Measurements from ENCODE around the gene FOLR3. TPM values are rescaled to one million over a fixed set of nuclear protein-coding genes. Genes with fewer than 3 reads are reported as not detected.

The FOLR3 gene
- polyA plus RNA-seq, 1 of the 3 experiments (the other 2 are of a cell fraction), result not detected

- no peaks in the 10 kb centered on the region for H4K20me1 ChIP-seq (ENCODE audit: insufficient read depth)
- H3K4me3 ChIP-seq (ENCODE audit: low read depth in 2 of 2, low read length in 1 of 2), result peak overlapping the region; percentile 88 to 89
- DNase-seq, result no peak
- peak overlapping the region; percentile 89 to 97; a peak in 3 of 4 replicates for H3K27ac ChIP-seq (ENCODE audit: low read depth in 2 of 2, low read length in 1 of 2)
- H3K9me2 ChIP-seq, result no peaks in the 10 kb centered on the region
- WGBS (ENCODE audit: low lambda C conversion rate), result 30% methylated on average over 4 of the region's 4 CpGs
- H3K27me3 ChIP-seq (ENCODE audit: insufficient read depth), result no peaks in the 10 kb centered on the region
- peaks cover 4 to 28% of the 10 kb centered on the region in 2 experiments; a peak in 2 of 4 replicates for H3K4me1 ChIP-seq (ENCODE audit: control insufficient read depth in 1 of 2, insufficient read depth in 2 of 2, low read depth in 1 of 2, low read length in 1 of 2)
- no peak overlapping the region for H2AFZ ChIP-seq (ENCODE audit: low read depth)
- peak overlapping the region; percentile 93 for H3K9ac ChIP-seq
- ChIA-PET CTCF (interaction anchor here (0.6 to 16.4 kb wide), 11 partner anchors 9 to 378 kb away, joined by 3 to 416 read pairs (median 5); partner anchors contain the start of gene CLPB), POLR2A (interaction anchor here (2.3 kb wide), 1 partner anchor 10 kb away, joined by 11 read pairs; the partner anchor contains the start of gene ANAPC15)
- no peaks in the 10 kb centered on the region for H3K9me3 ChIP-seq
- peaks cover 9 to 39% of the 10 kb centered on the region in 2 experiments for H3K36me3 ChIP-seq (replicated peaks in 1 of 2; ENCODE audit: control insufficient read depth in 1 of 2, insufficient read depth in 2 of 2, low read length in 1 of 2)
- H3K79me2 ChIP-seq (ENCODE audit: insufficient read depth), result peaks cover 42% of the 10 kb centered on the region
- peaks cover 9% of the 10 kb centered on the region for H3F3A ChIP-seq (replicated peaks; ENCODE audit: insufficient read depth)
- TF ChIP-seq RCOR1 (IDR thresholded peaks at IDR 0.05; ENCODE audit: low read length), result no peak
- TF ChIP-seq SMC3 (IDR thresholded peaks at IDR 0.05; ENCODE audit: low read depth, low read length), result no peak
- TF ChIP-seq JUND (IDR thresholded peaks at IDR 0.05), result no peak
- no peak for TF ChIP-seq TEAD4 (IDR thresholded peaks at IDR 0.05; ENCODE audit: borderline replicate concordance, insufficient read depth)
- TF ChIP-seq EP300 (IDR thresholded peaks at IDR 0.05; ENCODE audit: borderline replicate concordance in 1 of 2, low read depth in 1 of 2, low read length in 1 of 2), result no peak
- H3K4me2 ChIP-seq, result peak overlapping the region; percentile 96
These were observed 33.4 kb upstream of the FOLR3 start for GRCh38 chr11:72102162-72102561.

- WGBS (ENCODE audit: low lambda C conversion rate), result 0% methylated on average over 9 of the region's 9 CpGs
- peaks cover 4 to 35% of the 10 kb centered on the region in 2 experiments for H3K36me3 ChIP-seq (replicated peaks in 1 of 2; ENCODE audit: control insufficient read depth in 1 of 2, insufficient read depth in 2 of 2, low read length in 1 of 2)
- peak overlapping the region; percentile 88 to 89 for H3K4me3 ChIP-seq (ENCODE audit: low read depth in 2 of 2, low read length in 1 of 2)
- no peaks in the 10 kb centered on the region for H3K9me2 ChIP-seq
- peak overlapping the region; percentile 89 to 97 for H3K27ac ChIP-seq (ENCODE audit: low read depth in 2 of 2, low read length in 1 of 2)
- H3K4me1 ChIP-seq (ENCODE audit: control insufficient read depth in 1 of 2, insufficient read depth in 2 of 2, low read depth in 1 of 2, low read length in 1 of 2), result peaks cover 4 to 28% of the 10 kb centered on the region in 2 experiments; a peak in 2 of 4 replicates
- no peak for TF ChIP-seq TEAD4 (IDR thresholded peaks at IDR 0.05; ENCODE audit: borderline replicate concordance, insufficient read depth)
- no peaks in the 10 kb centered on the region for H4K20me1 ChIP-seq (ENCODE audit: insufficient read depth)
- peak overlapping the region; percentile 93 for H3K9ac ChIP-seq
- no peaks in the 10 kb centered on the region for H3K9me3 ChIP-seq
- ChIA-PET CTCF (interaction anchor here (0.9 to 16.4 kb wide), 9 partner anchors 12 to 331 kb away, joined by 3 to 416 read pairs (median 5); partner anchors contain the start of gene CLPB), POLR2A (interaction anchor here (2.3 kb wide), 1 partner anchor 10 kb away, joined by 11 read pairs; the partner anchor contains the start of gene ANAPC15)
- no peak for DNase-seq
- H2AFZ ChIP-seq (ENCODE audit: low read depth), result peak overlapping the region; percentile 48; the same call in 1 of the 2 replicates
- H3K27me3 ChIP-seq (ENCODE audit: insufficient read depth), result no peaks in the 10 kb centered on the region
- peaks cover 9% of the 10 kb centered on the region for H3F3A ChIP-seq (replicated peaks; ENCODE audit: insufficient read depth)
- peaks cover 42% of the 10 kb centered on the region for H3K79me2 ChIP-seq (ENCODE audit: insufficient read depth)
- peak overlapping the region; percentile 96 for H3K4me2 ChIP-seq
These were observed 32.9 kb upstream of the FOLR3 start for GRCh38 chr11:72102631-72102945.

DNA sequence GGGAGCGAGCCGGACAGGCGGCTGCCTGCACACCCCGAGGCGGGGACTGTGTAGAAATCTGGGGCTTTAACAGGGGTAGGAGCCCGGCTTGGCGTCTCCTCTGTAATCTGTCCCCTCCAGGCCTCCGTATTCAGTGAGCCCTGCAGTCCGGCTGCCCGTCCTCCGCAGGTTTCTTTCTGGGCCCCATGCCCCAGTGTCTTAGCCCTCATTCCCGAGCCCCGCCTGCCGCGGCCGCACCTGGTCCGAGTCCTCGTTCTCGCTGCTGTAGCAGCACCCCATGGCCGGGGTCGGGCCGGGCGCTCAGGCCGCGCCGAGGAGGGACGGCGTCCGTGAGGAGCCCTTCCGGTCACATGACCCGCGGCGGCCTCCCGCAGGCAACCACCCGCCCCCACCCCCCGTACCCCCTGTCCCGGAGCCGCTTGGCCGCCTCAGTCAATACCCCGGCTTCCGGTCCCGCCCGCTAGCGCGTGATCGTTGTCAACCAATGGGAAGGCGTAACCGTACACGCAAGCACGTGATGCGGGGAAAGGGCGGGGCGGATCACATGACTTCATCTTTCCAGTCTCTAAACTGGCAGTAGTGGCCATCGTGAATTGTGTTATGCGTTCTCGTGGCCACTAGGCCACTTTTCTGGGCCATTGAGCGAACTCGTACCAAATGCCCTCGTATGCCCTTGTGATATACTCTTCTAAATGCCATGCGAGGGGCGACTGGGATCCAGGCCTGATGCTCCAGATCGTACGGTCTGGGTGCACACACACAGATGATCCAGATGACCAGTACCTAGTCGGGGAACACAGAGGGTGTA lies 32.4 kb upstream of the FOLR3 start, which contains the start of gene LAMTOR1:
Gene LAMTOR1, minus strand, starts transcription at position 352 of the 808 bp plus-strand sequence. Its CDS starts 73 bp downstream, at position 279.
- peaks cover 3 to 29% of the 10 kb centered on the region in 2 experiments for H3K36me3 ChIP-seq (replicated peaks in 1 of 2; ENCODE audit: control insufficient read depth in 1 of 2, insufficient read depth in 2 of 2, low read length in 1 of 2)
- CTCF ChIA-PET, result interaction anchor here (0.8 to 16.4 kb wide), 9 partner anchors 12 to 331 kb away, joined by 3 to 416 read pairs (median 4); partner anchors contain the start of gene CLPB
- peak within 1 kb of the TSS; percentile 96 for H3K4me2 ChIP-seq
- H3K79me2 ChIP-seq (ENCODE audit: insufficient read depth), result peaks cover 42% of the 10 kb centered on the region
- peak; percentile 98 for DNase-seq
- WGBS (ENCODE audit: low lambda C conversion rate), result 17% methylated on average over 25 of the region's 64 CpGs
- POLR2A ChIA-PET, result interaction anchor here (0.7 to 2.3 kb wide), 2 partner anchors 9 to 67 kb away, joined by 3 to 11 read pairs; partner anchors contain the start of gene ANAPC15
- H3K9me3 ChIP-seq, result no peaks in the 10 kb centered on the region
- no peaks in the 10 kb centered on the region for H3K27me3 ChIP-seq (ENCODE audit: insufficient read depth)
- no peaks in the 10 kb centered on the region for H4K20me1 ChIP-seq (ENCODE audit: insufficient read depth)
- H3F3A ChIP-seq (replicated peaks; ENCODE audit: insufficient read depth), result peaks cover 9% of the 10 kb centered on the region
- H3K4me3 ChIP-seq (ENCODE audit: low read depth in 2 of 2, low read length in 1 of 2), result peak within 1 kb of the TSS; percentile 88 to 89
- peak within 1 kb of the TSS; percentile 89 to 97 for H3K27ac ChIP-seq (ENCODE audit: low read depth in 2 of 2, low read length in 1 of 2)
- H2AFZ ChIP-seq (ENCODE audit: low read depth), result peak within 1 kb of the TSS; percentile 93
- no peaks in the 10 kb centered on the region for H3K9me2 ChIP-seq
- peaks cover 4 to 28% of the 10 kb centered on the region in 2 experiments; a peak in 2 of 4 replicates for H3K4me1 ChIP-seq (ENCODE audit: control insufficient read depth in 1 of 2, insufficient read depth in 2 of 2, low read depth in 1 of 2, low read length in 1 of 2)
- peak within 1 kb of the TSS; percentile 93 for H3K9ac ChIP-seq
- 0 out of 2 replicates have a peak, but pooled peaks have one; percentile 46 for TF ChIP-seq MXI1 (IDR thresholded peaks at IDR 0.05; ENCODE audit: low read depth, low read length)
- peak; percentile 65 for TF ChIP-seq TAF1 (IDR thresholded peaks at IDR 0.05; ENCODE audit: borderline replicate concordance, low read depth, low read length)
- TF ChIP-seq PBX3 (IDR thresholded peaks at IDR 0.05), result peak; percentile 47; the same call in 1 of the 2 replicates
- TF ChIP-seq, protein P1, sequence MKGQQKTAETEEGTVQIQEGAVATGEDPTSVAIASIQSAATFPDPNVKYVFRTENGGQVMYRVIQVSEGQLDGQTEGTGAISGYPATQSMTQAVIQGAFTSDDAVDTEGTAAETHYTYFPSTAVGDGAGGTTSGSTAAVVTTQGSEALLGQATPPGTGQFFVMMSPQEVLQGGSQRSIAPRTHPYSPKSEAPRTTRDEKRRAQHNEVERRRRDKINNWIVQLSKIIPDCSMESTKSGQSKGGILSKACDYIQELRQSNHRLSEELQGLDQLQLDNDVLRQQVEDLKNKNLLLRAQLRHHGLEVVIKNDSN (IDR thresholded peaks at IDR 0.05; ENCODE audit: borderline replicate concordance, low read depth), result peak; percentile 97
- peak; percentile 64; the same call in 1 of the 2 replicates for TF ChIP-seq RCOR1 (IDR thresholded peaks at IDR 0.05; ENCODE audit: low read length)
- peak; percentile 74 for TF ChIP-seq POLR2AphosphoS5 (IDR thresholded peaks at IDR 0.05; ENCODE audit: low read depth, low read length)
- TF ChIP-seq, protein P2, sequence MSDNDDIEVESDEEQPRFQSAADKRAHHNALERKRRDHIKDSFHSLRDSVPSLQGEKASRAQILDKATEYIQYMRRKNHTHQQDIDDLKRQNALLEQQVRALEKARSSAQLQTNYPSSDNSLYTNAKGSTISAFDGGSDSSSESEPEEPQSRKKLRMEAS (IDR thresholded peaks at IDR 0.05; ENCODE audit: low read depth), result peak; percentile 92
- TF ChIP-seq RFX5 (IDR thresholded peaks at IDR 0.05; ENCODE audit: low read length), result peak; percentile 41; the same call in 1 of the 2 replicates

Data from SK-N-SH (cell line).